Sigmoid colon (tissue), 7 donors: ENCODE measurements around the gene EFNA5. TPM values are rescaled to one million over a fixed set of nuclear protein-coding genes. Genes with fewer than 3 reads are reported as not detected.

ENCODE experiments used
- DNase-seq: peaks from one replicate; pipeline ENCODE4 v3.0.0-alpha.2; 2019
- H3K27ac ChIP-seq, 4 donors: fragments of 200-600 bp; sonication (generic); one replicate each; pipeline ENCODE4 v1.5.1; 2016 to 2019; ENCODE audit warnings: mild to moderate bottlenecking in 1 of 4
- H3K27me3 ChIP-seq, 3 donors: fragments of 200-600 bp; sonication (generic); one replicate each; pipeline ENCODE4 v1.5.1; 2019; ENCODE audit warnings: mild to moderate bottlenecking in 1 of 3
- H3K36me3 ChIP-seq, 4 donors: fragments of 200-600 bp; sonication (generic); one replicate each; pipeline ENCODE4 v1.5.1; 2016 to 2019
- H3K4me1 ChIP-seq, 4 donors: fragments of 200-600 bp; sonication (generic); one replicate each; pipeline ENCODE4 v1.5.1; 2017 to 2019
- H3K4me3 ChIP-seq, 4 donors: fragments of 200-600 bp; sonication (generic); one replicate each; pipeline ENCODE4 v1.5.1; 2017 to 2019; ENCODE audit warnings: mild to moderate bottlenecking in 2 of 4, moderate library complexity in 1 of 4
- H3K9me3 ChIP-seq, 4 donors: fragments of 200-600 bp in 3 of 4; sonication (generic) in 3 of 4; one replicate each; pipeline versions ENCODE4 v1.5.1 to v1.6.1; 2013 to 2019
- CTCF ChIP-seq, 4 experiments: fragments of 450-650 bp in 3 of 4; fragments of 200-600 bp in 1 of 4; IDR thresholded peaks; one replicate each; pipeline ENCODE4 v1.5.1; 2016 to 2019; ENCODE audit warnings: antibody characterized with exemption in 4 of 4, mild to moderate bottlenecking in 3 of 4, moderate library complexity in 2 of 4
- EP300 ChIP-seq, 4 donors: sonication (generic); formaldehyde crosslinking; IDR thresholded peaks; one replicate each; pipeline ENCODE4 v1.6.1; 2017; ENCODE audit warnings: antibody characterized with exemption in 4 of 4
- POLR2A ChIP-seq, 2 donors: fragments of 450-650 bp; IDR thresholded peaks; one replicate each; pipeline ENCODE4 v1.6.1; 2016; ENCODE audit warnings: antibody characterized with exemption in 2 of 2, mild to moderate bottlenecking in 2 of 2, moderate library complexity in 2 of 2
- POLR2AphosphoS5 ChIP-seq, 4 donors: sonication (generic); formaldehyde crosslinking; IDR thresholded peaks; one replicate each; pipeline ENCODE4 v1.6.1; 2017; ENCODE audit warnings: antibody characterized with exemption in 4 of 4
- WGBS, 2 donors: extraction: QIAGEN DNeasy Blood & Tissue Kit; methylation state at CpG; one replicate each; pipeline ENCODE4 v1.1.7; 2013; 5-methylcytosine and 5-hydroxymethylcytosine counted together
- intact Hi-C: fragments of 100-400 bp; cut with DNase I; formaldehyde crosslinking; loops from one replicate; pipeline ENCODE4 v1.15.1; 2023
- polyA plus RNA-seq, 3 donors: library from polyadenylated mRNA; stranded (reverse); fragments of 200-250 nt; gene quantifications; one replicate each; pipeline ENCODE4 v1.2.3, GENCODE V29; 2013
- total RNA-seq, 4 donors: library from RNA; depleted of rRNA; stranded (reverse); fragments of >200 nt; gene quantifications; one replicate each; pipeline ENCODE4 v1.1.0, GENCODE V29; 2016
- donor health status: healthy with polysubstance abuse.
- donor health status: Bipolar disorder and iron deficiency.
- donor health status: healthy.

The EFNA5 gene
- total and polyA plus RNA-seq, 7 donors: 0.60 to 10.8 (median 6.8) TPM

DNA sequence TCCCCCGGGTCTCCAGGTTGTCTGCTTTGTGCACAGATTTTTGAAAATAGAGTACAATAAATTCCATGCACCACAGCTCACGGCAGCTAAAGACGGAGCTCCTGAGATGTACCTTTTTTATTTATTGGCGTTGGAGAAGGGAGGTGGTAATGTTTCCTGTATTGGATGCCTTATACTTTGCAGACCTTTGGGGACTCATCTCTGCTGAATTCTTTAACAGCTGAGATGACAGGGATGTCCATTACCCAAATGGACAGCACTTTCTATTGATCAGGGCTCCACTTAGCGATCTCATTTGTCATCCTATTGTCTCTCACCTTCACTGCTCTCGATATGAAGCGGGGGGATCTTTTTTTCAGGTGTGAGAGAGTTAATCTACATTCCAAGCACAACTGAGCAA is 137.8 kb downstream of the EFNA5 start:
- Histone ChIP-seq H3K4me1 (peaks cover 0 to 6% (median 2%) of the 10 kb centered on the region in 4 donors), H3K27ac (no peak overlapping the region), H3K4me3 (no peak overlapping the region), H3K9me3 (no peaks in the 10 kb centered on the region), H3K27me3 (no peaks in the 10 kb centered on the region), H3K36me3 (no peaks in the 10 kb centered on the region)
- no peak for DNase-seq
- 96 to 97% methylated on average over 7 of the region's 7 CpGs for WGBS, 2 donors
- TF ChIP-seq CTCF (IDR thresholded peaks at IDR 0.05): no peak
- no peak for TF ChIP-seq POLR2A (IDR thresholded peaks at IDR 0.05)
- no peak for TF ChIP-seq POLR2AphosphoS5 (IDR thresholded peaks at IDR 0.05)
- TF ChIP-seq EP300 (IDR thresholded peaks at IDR 0.05): no peak
- intact Hi-C loops: no loop called here

DNA sequence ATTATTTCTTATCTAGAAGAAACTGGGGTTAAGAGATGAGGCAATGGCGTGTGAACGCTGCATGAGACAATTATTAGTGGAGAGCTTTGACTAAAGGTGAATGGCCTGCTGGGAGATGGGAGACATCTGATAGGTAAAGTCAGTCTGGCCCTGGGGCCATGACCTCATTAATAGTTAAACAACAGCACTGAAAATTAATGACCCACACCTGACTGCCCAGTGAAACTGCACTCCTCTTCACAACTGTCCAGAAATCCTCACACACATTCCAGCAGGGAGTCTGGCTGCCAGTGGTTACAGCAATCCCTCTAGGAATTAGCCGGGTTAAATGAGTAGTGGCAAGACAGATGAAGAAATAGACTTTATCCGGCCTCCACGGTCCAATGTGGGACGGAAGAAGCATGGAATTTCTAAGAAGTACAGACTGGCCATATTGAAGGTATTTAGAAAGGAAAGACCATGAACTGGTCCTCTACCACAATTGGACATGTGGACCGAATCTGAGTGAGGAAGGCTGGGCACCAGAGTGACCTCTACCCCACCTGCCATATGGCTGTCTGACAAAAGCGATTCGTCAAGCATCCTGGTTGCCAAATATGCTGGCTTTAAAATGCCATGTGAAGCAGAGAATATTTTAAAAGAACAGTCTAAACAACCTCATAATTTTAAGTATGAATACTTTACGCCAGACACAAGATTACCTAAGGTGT is 138.4 kb downstream of the EFNA5 start:
- peaks cover 0 to 6% (median 0%) of the 10 kb centered on the region in 4 donors for H3K4me1 ChIP-seq
- no peak for DNase-seq
- no peaks in the 10 kb centered on the region for H3K9me3 ChIP-seq
- no peak overlapping the region for H3K4me3 ChIP-seq
- no peak for TF ChIP-seq CTCF (IDR thresholded peaks at IDR 0.05)
- TF ChIP-seq POLR2A (IDR thresholded peaks at IDR 0.05): no peak
- no peak for TF ChIP-seq POLR2AphosphoS5 (IDR thresholded peaks at IDR 0.05)
- TF ChIP-seq EP300 (IDR thresholded peaks at IDR 0.05): no peak
- no peaks in the 10 kb centered on the region for H3K27me3 ChIP-seq
- H3K27ac ChIP-seq: no peak overlapping the region
- H3K36me3 ChIP-seq: no peaks in the 10 kb centered on the region
- intact Hi-C loops: no loop called here
- WGBS, 2 donors: 94 to 97% methylated on average over 10 of the region's 10 CpGs

DNA sequence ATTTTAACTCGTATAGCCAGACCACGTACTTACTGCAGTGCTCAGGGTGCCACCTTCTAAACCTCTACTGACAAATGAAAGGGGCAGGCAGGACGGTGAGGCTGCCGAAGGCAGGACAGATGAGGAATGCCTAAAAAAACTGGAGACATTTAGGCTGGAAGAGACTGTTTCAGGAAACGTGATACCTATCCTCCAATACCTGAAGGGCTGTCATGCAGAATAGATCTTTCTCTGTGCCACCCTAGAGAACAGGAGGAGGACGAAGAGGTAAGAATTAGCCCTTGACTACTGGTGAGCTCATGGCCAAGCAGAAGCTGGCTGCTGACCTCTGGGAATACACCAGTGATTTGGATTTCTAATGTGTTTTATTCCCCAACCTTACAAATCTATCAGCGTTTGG is 139.4 kb downstream of the EFNA5 start:
- H3K9me3 ChIP-seq: no peaks in the 10 kb centered on the region
- no peak overlapping the region for H3K4me3 ChIP-seq
- H3K36me3 ChIP-seq: no peaks in the 10 kb centered on the region
- H3K27me3 ChIP-seq: no peaks in the 10 kb centered on the region
- 92 to 95% methylated on average over 7 of the region's 7 CpGs for WGBS, 2 donors
- H3K27ac ChIP-seq: no peak overlapping the region
- TF ChIP-seq POLR2A (IDR thresholded peaks at IDR 0.05) (no peak), POLR2AphosphoS5 (IDR thresholded peaks at IDR 0.05) (no peak), CTCF (IDR thresholded peaks at IDR 0.05) (no peak), EP300 (IDR thresholded peaks at IDR 0.05) (no peak)
- no peak for DNase-seq
- H3K4me1 ChIP-seq: peaks cover 0 to 6% (median 0%) of the 10 kb centered on the region in 4 donors
- intact Hi-C loops: no loop called here

DNA sequence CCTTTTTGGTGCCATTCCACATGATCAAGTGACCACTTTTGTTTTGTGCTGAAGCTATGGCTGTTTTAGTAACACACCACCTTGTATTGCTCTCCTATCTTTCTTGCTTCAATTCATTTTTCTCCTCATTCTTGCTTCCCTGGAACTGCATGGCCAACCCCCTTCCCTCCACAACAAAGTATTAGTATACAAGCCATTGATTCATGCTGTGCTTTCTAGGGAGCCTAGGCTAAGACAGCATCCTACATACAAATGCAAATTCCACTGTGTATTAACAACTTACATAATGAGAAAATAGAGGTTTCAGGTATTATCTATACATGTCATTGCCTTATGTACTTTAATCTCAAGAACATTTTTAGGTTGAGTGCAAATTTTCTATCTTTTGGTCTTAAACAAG is 141.1 kb downstream of the EFNA5 start:
- Histone ChIP-seq H3K4me1 (peaks cover 0 to 6% (median 0%) of the 10 kb centered on the region in 4 donors), H3K4me3 (no peak overlapping the region), H3K9me3 (no peaks in the 10 kb centered on the region), H3K27me3 (no peaks in the 10 kb centered on the region), H3K36me3 (no peaks in the 10 kb centered on the region), H3K27ac (no peak overlapping the region)
- TF ChIP-seq EP300 (IDR thresholded peaks at IDR 0.05): no peak
- TF ChIP-seq POLR2AphosphoS5 (IDR thresholded peaks at IDR 0.05): no peak
- TF ChIP-seq POLR2A (IDR thresholded peaks at IDR 0.05): no peak
- TF ChIP-seq CTCF (IDR thresholded peaks at IDR 0.05): no peak
- DNase-seq: no peak
- intact Hi-C loops: no loop called here
